ENCODE data around the gene TCEAL9. TPM values are rescaled to one million over a fixed set of nuclear protein-coding genes. Genes with fewer than 3 reads are reported as not detected.

The TCEAL9 gene
- total and polyA plus RNA-seq, 2 of the 8 experiments (the other 6 are each of a cell fraction or from before 2014, with no cell fraction given): 22.2 to 36.8 TPM

GRCh38 chrX:103399744-103400143 is 43.4 kb downstream of the TCEAL9 start:
- no peak overlapping the region for H2BK5ac ChIP-seq (ENCODE audit: low read depth, low read length)
- WGBS, 2 experiments (ENCODE audit: extremely low coverage in 1 of 2, insufficient coverage in 1 of 2, insufficient read length in 1 of 2, insufficient replicate concordance in 2 of 2, low coverage in 1 of 2, low lambda C conversion rate in 2 of 2, missing lambda C conversion rate in 1 of 2): 59% methylated on average over 1 of the region's 1 CpG; no CpG with 5 or more reads in 1 of the 2 experiments
- H3K18ac ChIP-seq (ENCODE audit: extremely low read depth, low read length): no peak overlapping the region
- H4K5ac ChIP-seq (ENCODE audit: insufficient read length, low read depth, low read length): no peak overlapping the region
- H2BK20ac ChIP-seq (ENCODE audit: low read length): no peak overlapping the region
- no peak overlapping the region for H3K27ac ChIP-seq (ENCODE audit: low read depth, low read length)
- POLR2A ChIA-PET (ENCODE audit: partially characterized antibody): no interaction called here
- no peaks in the 10 kb centered on the region for H3K23me2 ChIP-seq (ENCODE audit: low read depth, low read length)
- no peak overlapping the region for H3K4ac ChIP-seq (replicated peaks; ENCODE audit: insufficient read length, low read depth, low read length)
- H3K9ac ChIP-seq (replicated peaks in 1 of 4; ENCODE audit: extremely low read depth in 1 of 4, low read depth in 3 of 4, low read length in 3 of 4): no peak overlapping the region
- no peak overlapping the region for H3K56ac ChIP-seq (replicated peaks; ENCODE audit: insufficient read length, low read depth, low read length)
- H2AK5ac ChIP-seq (ENCODE audit: low read depth, low read length): no peak overlapping the region
- CTCF ChIA-PET (ENCODE audit: partially characterized antibody): interaction anchor here (0.5 kb wide), 1 partner anchor 232 kb away, joined by 3 read pairs; no protein-coding TSS in a partner anchor
- H3K36me3 ChIP-seq (ENCODE audit: control insufficient read depth in 2 of 4, insufficient read depth in 4 of 4, low read length in 3 of 4): no peaks in the 10 kb centered on the region
- H3K79me1 ChIP-seq (ENCODE audit: low read depth, low read length): no peaks in the 10 kb centered on the region
- no peak overlapping the region for H3K4me3 ChIP-seq (ENCODE audit: extremely low read depth in 1 of 4, insufficient read depth in 2 of 4, low read depth in 3 of 4, low read length in 4 of 4)
- no peak overlapping the region for H3K4me2 ChIP-seq (ENCODE audit: insufficient read depth in 1 of 2, low read depth in 2 of 2, low read length in 2 of 2)
- H3K14ac ChIP-seq (ENCODE audit: insufficient read length): no peak overlapping the region
- no peak overlapping the region for H4K91ac ChIP-seq (replicated peaks; ENCODE audit: insufficient read length, low read length)
- H3K4me1 ChIP-seq (replicated peaks in 1 of 4; ENCODE audit: control insufficient read depth in 3 of 4, insufficient read depth in 4 of 4, low read length in 3 of 4): no peaks in the 10 kb centered on the region
- no peaks in the 10 kb centered on the region for H4K20me1 ChIP-seq (replicated peaks in 1 of 2; ENCODE audit: control insufficient read depth in 1 of 2, insufficient read depth in 2 of 2, low read length in 2 of 2)
- peaks cover 0 to 15% (median 3%) of the 10 kb centered on the region in 4 experiments; a peak in 3 of 7 replicates for H3K27me3 ChIP-seq (replicated peaks in 1 of 4; ENCODE audit: control insufficient read depth in 3 of 4, extremely low read depth in 1 of 4, insufficient read depth in 3 of 4, low read length in 3 of 4)
- DNase-seq (ENCODE audit: low read depth in 1 of 2, low spot score in 2 of 2): no peak
- no peak for TF ChIP-seq SIRT6 (IDR thresholded peaks at IDR 0.05; ENCODE audit: low read length)
- H4K8ac ChIP-seq (ENCODE audit: extremely low read depth, insufficient read depth, low read length): no peak overlapping the region
- H2BK15ac ChIP-seq (ENCODE audit: low read length): no peak overlapping the region
- no peaks in the 10 kb centered on the region for H3K79me2 ChIP-seq (ENCODE audit: control insufficient read depth in 1 of 2, insufficient read depth in 2 of 2, low read length in 2 of 2)
- H2AFZ ChIP-seq (ENCODE audit: low read length): no peak overlapping the region
- no peak overlapping the region for H3K23ac ChIP-seq (ENCODE audit: insufficient read length)
- H2BK12ac ChIP-seq (ENCODE audit: low read depth, low read length): no peak overlapping the region
- no peak for FAIRE-seq
- no peak overlapping the region for H2BK120ac ChIP-seq (replicated peaks; ENCODE audit: low read depth, low read length)
- no peaks in the 10 kb centered on the region for H3K9me3 ChIP-seq (ENCODE audit: insufficient read depth in 2 of 2, low read depth in 1 of 2, low read length in 1 of 2)
